HepG2 (cell line): Measurements from ENCODE around the gene AAMP. TPM values are rescaled to one million over a fixed set of nuclear protein-coding genes. Genes with fewer than 3 reads are reported as not detected.
A peak's percentile ranks its signal among the peaks of the same experiment; 100 is the strongest.

Experiments used
- ARID5B ChIP-seq: IDR thresholded peaks from 2 replicates; pipeline ENCODE4 v1.4.0; 2020; ENCODE audit warnings: mild to moderate bottlenecking, missing genetic modification reagents
- HNF4G ChIP-seq, 2 experiments: sonication (generic) in 1 of 2; formaldehyde crosslinking in 1 of 2; IDR thresholded peaks; 2 replicates each; pipeline versions ENCODE4 v1.4.0 to v1.6.1; 2011 to 2020; ENCODE audit warnings: borderline replicate concordance in 2 of 2, low read depth in 2 of 2, mild to moderate bottlenecking in 2 of 2, low read length in 1 of 2, missing genetic modification reagents in 1 of 2, moderate library complexity in 1 of 2
- KAT7 ChIP-seq: IDR thresholded peaks from 2 replicates; pipeline ENCODE4 v1.6.1; 2018; ENCODE audit warnings: borderline replicate concordance, missing compliant biosample characterization
- MAFK ChIP-seq, 2 experiments: IDR thresholded peaks in 1 of 2; conservative IDR thresholded peaks in 1 of 2; 2 replicates each; pipeline ENCODE4 v1.6.1; 2011; ENCODE audit warnings: improper control_type of control experiment in 2 of 2, low read length in 2 of 2
- RXRA ChIP-seq: sonication (generic); formaldehyde crosslinking; IDR thresholded peaks from 2 replicates; pipeline ENCODE4 v1.5.1; 2020; ENCODE audit warnings: missing genetic modification reagents
- RXRB ChIP-seq: IDR thresholded peaks from 2 replicates; pipeline ENCODE4 v1.6.1; 2016; ENCODE audit warnings: borderline replicate concordance, missing genetic modification reagents, missing compliant biosample characterization
- TBP ChIP-seq: sonication (generic); formaldehyde crosslinking; IDR thresholded peaks from 2 replicates; pipeline ENCODE4 v1.5.0; 2020; ENCODE audit warnings: missing genetic modification reagents
- ZHX1 ChIP-seq: sonication (generic); formaldehyde crosslinking; IDR thresholded peaks from 2 replicates; pipeline ENCODE4 v1.8.1; 2022; ENCODE audit warnings: low read depth, mild to moderate bottlenecking, missing genetic modification reagents
- ZNF318 ChIP-seq: sonication (generic); formaldehyde crosslinking; IDR thresholded peaks from 2 replicates; pipeline ENCODE4 v1.4.0; 2020; ENCODE audit warnings: mild to moderate bottlenecking, missing genetic modification reagents
- ZNF570 ChIP-seq: sonication (generic); formaldehyde crosslinking; IDR thresholded peaks from 2 replicates; pipeline ENCODE4 v1.4.0; 2020; ENCODE audit warnings: mild to moderate bottlenecking, missing genetic modification reagents, borderline replicate concordance
- polyA plus RNA-seq, 8 experiments: library from polyadenylated mRNA; depleted of rRNA in 3 of 8; stranded (reverse) in 7 of 8; unstranded in 1 of 8; fragments of >200 nt; fragmentation: Illumina TruSeq in 4 of 8; extraction: Trizol in 4 of 8; gene quantifications; 2 replicates each; pipeline versions ENCODE4 v1.2.1 to v1.2.3, GENCODE V29; 2011 to 2016; ENCODE audit warnings: low read depth in 4 of 8, missing spikeins in 1 of 8, mixed read lengths in 1 of 8; ENCODE audit not compliant: insufficient read depth in 1 of 8
- total RNA-seq, 5 experiments: library from RNA; depleted of rRNA; stranded (reverse); fragments of >200 nt; fragmentation: Illumina TruSeq; extraction: Trizol; gene quantifications; 2 replicates each; pipeline ENCODE4 v1.2.3, GENCODE V29; 2016; ENCODE audit warnings: low read depth in 1 of 5

AAMP gene
- total and polyA plus RNA-seq, 2 of the 13 experiments (the other 11 are each of a cell fraction or from before 2014, with no cell fraction given): 110 to 186 TPM

- no peak for TF ChIP-seq ZNF318 (CRISPR knock-in tag)
- TF ChIP-seq ARID5B (CRISPR knock-in tag): peak; percentile 61
- no peak for TF ChIP-seq TBP (CRISPR knock-in tag)
- TF ChIP-seq RXRA: 0 out of 2 replicates have a peak, but pooled peaks have one; percentile 15
- peak; percentile 45 to 70 for TF ChIP-seq MAFK (conservative IDR thresholded peaks at IDR 0.05 in 1 of 2, IDR thresholded peaks at IDR 0.05 in 1 of 2; ENCODE audit: low read length in 2 of 2)
- no peak for TF ChIP-seq ZNF570
- peak; percentile 36; the same call in 1 of the 2 replicates for TF ChIP-seq HNF4G (IDR thresholded peaks at IDR 0.05; ENCODE audit: borderline replicate concordance, low read depth, low read length)
- no peak for TF ChIP-seq HNF4G (CRISPR knock-in tag; IDR thresholded peaks at IDR 0.05; ENCODE audit: borderline replicate concordance, low read depth)
- no peak for TF ChIP-seq KAT7 (CRISPR knock-in tag)
- TF ChIP-seq RXRB (CRISPR knock-in tag): peak; percentile 32; the same call in 1 of the 2 replicates
- TF ChIP-seq ZHX1 (CRISPR knock-in tag): 0 out of 2 replicates have a peak, but pooled peaks have one; percentile 63
Observed at GRCh38 chr2:218306184-218306920, 36.4 kb upstream of the AAMP start (continued).
